A549 (cell line): ENCODE measurements around the gene AMIGO2. TPM values are rescaled to one million over a fixed set of nuclear protein-coding genes. Genes with fewer than 3 reads are reported as not detected.

Experiments
- ATAC-seq, 2 experiments: fragments of 200-7000 bp in 1 of 2; fragments of >200 bp in 1 of 2; cut with Nextera tagmentation in 1 of 2; cut with Tn5 transposase in 1 of 2; 3 replicates each; pipeline versions ENCODE4 v1.8.0 to v1.9.1; 2018 to 2020; ENCODE audit warnings: mild to moderate bottlenecking in 1 of 2, moderate library complexity in 1 of 2
- CTCF ChIA-PET: fragments of 300-600 bp; sonication (Branson Sonifier 250); formaldehyde crosslinking; extraction: SDS; loops from one replicate; lab custom pipeline; 2021; ENCODE audit warnings: antibody characterized with exemption, inconsistent platforms; lab: Yijun Ruan, JAX
- POLR2A ChIA-PET: fragments of 350-600 bp; formaldehyde crosslinking; extraction: SDS; loops from one replicate; lab custom pipeline; 2021; ENCODE audit warnings: antibody characterized with exemption, inconsistent platforms; lab: Yijun Ruan, JAX
- DNase-seq, 2 experiments: peaks; one replicate each; pipeline versions ENCODE4 v3.0.0 to v3.0.0-alpha.2; 2011 to 2016; ENCODE audit warnings: low read depth in 1 of 2, low spot score in 1 of 2
- FAIRE-seq: peaks from 2 replicates; lab custom pipeline; 2011; peaks lifted over from hg19 to GRCh38; lab: Jason Lieb, UNC
- H3K27ac ChIP-seq, 2 experiments: fragments of >200 bp; sonication (Bioruptor Twin); formaldehyde crosslinking; 3 replicates each; pipeline ENCODE4 v1.5.1; 2016 to 2017
- H3K4me1 ChIP-seq: fragments of >200 bp; sonication (Bioruptor Twin); formaldehyde crosslinking; 3 replicates; pipeline ENCODE4 v1.6.1; 2016
- H3K4me2 ChIP-seq: fragments of >200 bp; sonication (Bioruptor Twin); formaldehyde crosslinking; 3 replicates; pipeline ENCODE4 v1.6.1; 2016
- H3K4me3 ChIP-seq: fragments of >200 bp; sonication (Bioruptor Twin); formaldehyde crosslinking; 3 replicates; pipeline ENCODE4 v1.5.1; 2016
- H3K9me3 ChIP-seq: fragments of >200 bp; sonication (Bioruptor Twin); formaldehyde crosslinking; 3 replicates; pipeline ENCODE4 v1.6.1; 2016
- BCL3 ChIP-seq: fragments of >200 bp; sonication (Bioruptor Twin); formaldehyde crosslinking; IDR thresholded peaks from 3 replicates; pipeline ENCODE4 v1.6.1; 2016
- CBX8 ChIP-seq: fragments of 200-600 bp; sonication (generic); IDR thresholded peaks from 2 replicates; pipeline ENCODE4 v1.6.1; 2016
- CHD2 ChIP-seq: fragments of 150-350 bp; IDR thresholded peaks from 2 replicates; pipeline ENCODE4 v1.6.1; 2014; ENCODE audit warnings: low read length; ENCODE audit not compliant: partially characterized antibody
- EHMT2 ChIP-seq: fragments of 200-600 bp; sonication (generic); IDR thresholded peaks from 2 replicates; pipeline ENCODE4 v1.6.1; 2016; ENCODE audit warnings: antibody characterized with exemption, low read depth, mild to moderate bottlenecking, moderate library complexity
- HDAC2 ChIP-seq: fragments of 200-600 bp; sonication (generic); IDR thresholded peaks from 2 replicates; pipeline ENCODE4 v1.6.1; 2016
- HOXB13 ChIP-seq: fragments of 250-450 bp; sonication (Bioruptor Pico); IDR thresholded peaks from 2 replicates; pipeline ENCODE4 v1.5.0; 2020; ENCODE audit warnings: low read depth, mild to moderate bottlenecking, moderate library complexity
- KDM1A ChIP-seq: fragments of 200-600 bp; sonication (generic); IDR thresholded peaks from 2 replicates; pipeline ENCODE4 v1.6.1; 2016; ENCODE audit warnings: low read depth, mild to moderate bottlenecking
- MAFK ChIP-seq: fragments of 450-650 bp; IDR thresholded peaks from 2 replicates; pipeline ENCODE4 v1.6.1; 2014; ENCODE audit not compliant: partially characterized antibody
- MAX ChIP-seq: IDR thresholded peaks from 2 replicates; pipeline ENCODE4 v1.6.1; 2012
- MAZ ChIP-seq: fragments of 150-350 bp; IDR thresholded peaks from 2 replicates; pipeline ENCODE4 v1.6.1; 2014; ENCODE audit warnings: antibody characterized with exemption, low read depth, low read length, borderline replicate concordance
- NPAS2 ChIP-seq: fragments of 250-450 bp; sonication (Bioruptor Pico); IDR thresholded peaks from 2 replicates; pipeline ENCODE4 v1.8.0; 2022; ENCODE audit warnings: mild to moderate bottlenecking, moderate library complexity, borderline replicate concordance
- REST ChIP-seq: fragments of 200-600 bp; sonication (generic); IDR thresholded peaks from 2 replicates; pipeline ENCODE4 v1.6.1; 2016; ENCODE audit warnings: antibody characterized with exemption, mild to moderate bottlenecking, moderate library complexity
- RFX5 ChIP-seq: fragments of 450-650 bp; IDR thresholded peaks from 2 replicates; pipeline ENCODE4 v1.7.1; 2014; ENCODE audit warnings: antibody characterized with exemption, mild to moderate bottlenecking, moderate library complexity
- SMC3 ChIP-seq: fragments of >200 bp; sonication (Bioruptor Twin); formaldehyde crosslinking; IDR thresholded peaks from 3 replicates; pipeline ENCODE4 v1.6.1; 2018; ENCODE audit warnings: inconsistent platforms
- USF2 ChIP-seq: fragments of 450-650 bp; IDR thresholded peaks from 2 replicates; pipeline ENCODE4 v1.6.1; 2014; ENCODE audit warnings: antibody characterized with exemption
- ZC3H11A ChIP-seq: fragments of 450-650 bp; IDR thresholded peaks from 2 replicates; pipeline ENCODE4 v1.6.1; 2014; ENCODE audit warnings: antibody characterized with exemption, mild to moderate bottlenecking
- WGBS: methylation state at CpG from one replicate; pipeline ENCODE4 v1.1.6; 2017; ENCODE audit errors: missing lambda C conversion rate; 5-methylcytosine and 5-hydroxymethylcytosine counted together
- polyA plus RNA-seq, 4 experiments: library from polyadenylated mRNA; depleted of rRNA in 3 of 4; stranded (reverse); fragments of >200 nt; fragmentation: RNase III in 1 of 4; extraction: RNeasy Plus Mini Kit Qiagen cat#74134 plus additional on column Dnase treatment in 1 of 4; gene quantifications; 2 replicates in 3 of 4; 3 replicates in 1 of 4; pipeline ENCODE4 v1.2.3, GENCODE V29; 2011 to 2017

Gene AMIGO2
- polyA plus RNA-seq, 2 of the 4 experiments (the other 2 are of a cell fraction): 288 to 636 TPM

- TF ChIP-seq ZC3H11A (no peak), CHD2 (no peak)
- TF ChIP-seq, all 56 proteins: peak for 0
Measured at GRCh38 chr12:47107926-47108325, 28.2 kb upstream of the AMIGO2 start (continued).

GRCh38 chr12:47107446-47107845 lies 27.7 kb upstream of the AMIGO2 start:
- ChIA-PET POLR2A (no interaction called here), CTCF (interaction anchor here (1.2 kb wide), 1 partner anchor 579 kb away, joined by 3 read pairs; no protein-coding TSS in a partner anchor)
- no peak for FAIRE-seq

More at GRCh38 chr12:47107446-47107845, 27.7 kb upstream of the AMIGO2 start:
- no peaks in the 10 kb centered on the region for H3K9me3 ChIP-seq
- ATAC-seq (peak in 1 of 2 experiments; percentile 22; a peak in 2 of 6 replicates), DNase-seq (no peak)
- H3K4me2 ChIP-seq: no peak overlapping the region
- H3K27ac ChIP-seq: peak overlapping the region in 1 of 2 experiments; percentile 55; a peak in 3 of 6 replicates
- H3K4me3 ChIP-seq: no peak overlapping the region
- TF ChIP-seq SMC3: no peak
- no peak for TF ChIP-seq RFX5
- TF ChIP-seq BCL3: no peak
- TF ChIP-seq KDM1A: no peak
- no peak for TF ChIP-seq NPAS2 (CRISPR knock-in tag)
- no peak for TF ChIP-seq HOXB13 (CRISPR knock-in tag)
- no peak for TF ChIP-seq USF2
- no peak for TF ChIP-seq ZC3H11A
- TF ChIP-seq REST: no peak
- no peak for TF ChIP-seq EHMT2
- no peak for TF ChIP-seq MAFK
- no peak for TF ChIP-seq HDAC2
- TF ChIP-seq CBX8: no peak
- no peak for TF ChIP-seq MAX
- no peak for TF ChIP-seq MAZ
- peaks cover 30% of the 10 kb centered on the region for H3K4me1 ChIP-seq
- 88% methylated on average over 3 of the region's 3 CpGs for WGBS
